BJ (cell line): ENCODE results near the gene NF1. TPM values are rescaled to one million over a fixed set of nuclear protein-coding genes. Genes with fewer than 3 reads are reported as not detected.

Experiments
- CTCF ChIA-PET: fragments of 350-600 bp; formaldehyde crosslinking; extraction: SDS; loops from one replicate; lab custom pipeline; 2021; ENCODE audit warnings: antibody characterized with exemption, inconsistent platforms; lab: Yijun Ruan, JAX
- POLR2A ChIA-PET: fragments of 300-600 bp; sonication (Branson Sonifier 250); formaldehyde crosslinking; extraction: SDS; loops from one replicate; lab custom pipeline; 2021; ENCODE audit warnings: antibody characterized with exemption; lab: Charles Lee
- DNase-seq: peaks from one replicate; pipeline ENCODE4 v3.0.0-alpha.2; 2011; ENCODE audit warnings: low read depth
- H3K27me3 ChIP-seq: 2 replicates; pipeline ENCODE4 v1.6.0; 2011; ENCODE audit warnings: low read length; ENCODE audit not compliant: control insufficient read depth, insufficient read depth
- H3K36me3 ChIP-seq: 2 replicates; pipeline ENCODE4 v1.5.1; 2011; ENCODE audit warnings: low read length; ENCODE audit not compliant: control insufficient read depth, insufficient read depth
- H3K4me3 ChIP-seq: 2 replicates; pipeline ENCODE4 v1.5.1; 2011; ENCODE audit warnings: low read depth, mild to moderate bottlenecking, control low read depth, low read length
- polyA plus RNA-seq: library from polyadenylated mRNA; depleted of rRNA; stranded (reverse); fragments of >200 nt; gene quantifications from 2 replicates; pipeline ENCODE4 v1.2.3, GENCODE V29; 2011
- TF ChIP-seq, protein P1 (sequence below): IDR thresholded peaks from 2 replicates; pipeline ENCODE4 v1.5.1; 2011; ENCODE audit warnings: low read depth, mild to moderate bottlenecking, control low read depth, inconsistent platforms, low read length, moderate library complexity; ENCODE audit not compliant: insufficient read depth

NF1 gene
- polyA plus RNA-seq, 1 experiment, result 29.3 TPM

DNA sequence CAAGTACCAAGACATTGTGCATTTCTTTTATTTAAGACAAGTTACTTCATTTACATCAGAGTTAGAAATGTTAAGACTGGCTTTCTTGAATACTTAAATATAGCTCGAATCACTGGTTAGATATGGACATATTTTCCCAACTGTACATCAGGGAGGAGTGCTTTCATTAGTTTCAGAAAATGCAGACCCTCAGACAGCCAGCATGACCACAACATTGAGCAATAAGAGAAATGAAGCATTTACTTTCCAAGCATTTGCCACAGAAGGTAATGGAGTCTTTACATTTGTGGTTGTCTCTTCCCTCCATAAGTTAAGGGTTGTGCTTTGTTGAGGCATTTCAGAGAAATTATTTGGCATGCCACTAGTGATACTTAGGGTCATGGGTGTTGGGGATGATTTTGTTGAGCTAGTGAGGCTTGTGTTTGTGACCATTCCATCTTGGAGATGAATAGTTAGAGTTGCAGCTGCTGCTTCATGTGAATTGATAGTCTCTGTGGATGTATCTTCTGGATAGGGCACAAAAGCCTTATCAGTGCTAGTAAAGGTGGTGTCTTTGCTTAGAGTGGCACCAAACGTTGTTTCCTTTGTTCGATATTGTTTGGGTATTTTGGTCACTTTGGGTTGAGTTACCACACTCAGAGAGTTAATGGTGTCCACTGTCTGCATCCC, 200.2 kb downstream of the NF1 start:
- DNase-seq, result no peak
- ChIA-PET POLR2A (no interaction called here), CTCF (no interaction called here)
- H3K27me3 ChIP-seq, result no peaks in the 10 kb centered on the region
- no peak overlapping the region for H3K4me3 ChIP-seq
- H3K36me3 ChIP-seq, result peaks cover 1% of the 10 kb centered on the region; the same call in 1 of the 2 replicates
- TF ChIP-seq, protein P1, sequence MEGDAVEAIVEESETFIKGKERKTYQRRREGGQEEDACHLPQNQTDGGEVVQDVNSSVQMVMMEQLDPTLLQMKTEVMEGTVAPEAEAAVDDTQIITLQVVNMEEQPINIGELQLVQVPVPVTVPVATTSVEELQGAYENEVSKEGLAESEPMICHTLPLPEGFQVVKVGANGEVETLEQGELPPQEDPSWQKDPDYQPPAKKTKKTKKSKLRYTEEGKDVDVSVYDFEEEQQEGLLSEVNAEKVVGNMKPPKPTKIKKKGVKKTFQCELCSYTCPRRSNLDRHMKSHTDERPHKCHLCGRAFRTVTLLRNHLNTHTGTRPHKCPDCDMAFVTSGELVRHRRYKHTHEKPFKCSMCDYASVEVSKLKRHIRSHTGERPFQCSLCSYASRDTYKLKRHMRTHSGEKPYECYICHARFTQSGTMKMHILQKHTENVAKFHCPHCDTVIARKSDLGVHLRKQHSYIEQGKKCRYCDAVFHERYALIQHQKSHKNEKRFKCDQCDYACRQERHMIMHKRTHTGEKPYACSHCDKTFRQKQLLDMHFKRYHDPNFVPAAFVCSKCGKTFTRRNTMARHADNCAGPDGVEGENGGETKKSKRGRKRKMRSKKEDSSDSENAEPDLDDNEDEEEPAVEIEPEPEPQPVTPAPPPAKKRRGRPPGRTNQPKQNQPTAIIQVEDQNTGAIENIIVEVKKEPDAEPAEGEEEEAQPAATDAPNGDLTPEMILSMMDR, result no peak

DNA sequence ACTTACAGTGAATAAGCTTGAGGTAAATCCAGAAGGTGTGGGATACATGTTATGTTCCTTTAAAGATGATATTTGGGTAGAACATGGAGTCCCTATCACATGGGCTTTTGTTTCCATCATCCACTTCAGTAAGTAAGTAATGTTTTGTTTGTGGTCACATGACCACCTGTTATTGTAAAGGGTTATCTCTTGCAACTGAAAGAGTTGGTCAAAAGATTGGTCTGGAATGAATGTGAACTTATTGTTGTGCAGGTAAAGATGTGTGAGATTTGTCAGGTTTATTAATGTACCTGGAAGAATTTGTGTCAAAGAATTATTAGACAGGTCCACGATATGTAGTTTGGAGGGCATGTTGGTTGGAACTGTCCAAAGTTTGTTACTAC, 200.7 kb downstream of the NF1 start:
- TF ChIP-seq, protein P1, result no peak
- Histone ChIP-seq H3K27me3 (no peaks in the 10 kb centered on the region), H3K4me3 (no peak overlapping the region), H3K36me3 (peaks cover 1% of the 10 kb centered on the region; the same call in 1 of the 2 replicates)
- CTCF ChIA-PET, result no interaction called here
- POLR2A ChIA-PET, result no interaction called here
- no peak for DNase-seq

DNA sequence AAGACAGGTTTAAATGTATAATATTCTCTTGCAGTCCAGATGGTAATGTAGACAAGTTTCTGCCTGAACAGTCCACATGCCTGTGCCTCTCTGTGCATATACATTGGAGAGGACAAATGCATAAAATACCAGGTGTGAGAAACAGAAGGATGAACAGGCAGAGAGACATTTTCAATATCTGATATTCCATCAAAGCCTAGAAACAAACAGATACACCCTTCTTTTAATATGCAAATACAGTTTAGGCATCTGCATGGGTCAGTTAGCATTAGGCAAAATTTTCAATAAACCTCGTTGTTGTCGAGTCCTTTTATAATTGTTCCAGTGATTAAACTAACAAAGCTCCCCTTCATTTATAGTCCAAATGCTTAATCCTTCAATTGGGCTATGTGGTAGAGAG, 201.4 kb downstream of the NF1 start:
- DNase-seq, result no peak
- Histone ChIP-seq H3K27me3 (no peaks in the 10 kb centered on the region), H3K36me3 (peaks cover 1% of the 10 kb centered on the region; the same call in 1 of the 2 replicates), H3K4me3 (no peak overlapping the region)
- TF ChIP-seq, protein P1, result no peak
- CTCF ChIA-PET, result no interaction called here
- POLR2A ChIA-PET, result no interaction called here

DNA sequence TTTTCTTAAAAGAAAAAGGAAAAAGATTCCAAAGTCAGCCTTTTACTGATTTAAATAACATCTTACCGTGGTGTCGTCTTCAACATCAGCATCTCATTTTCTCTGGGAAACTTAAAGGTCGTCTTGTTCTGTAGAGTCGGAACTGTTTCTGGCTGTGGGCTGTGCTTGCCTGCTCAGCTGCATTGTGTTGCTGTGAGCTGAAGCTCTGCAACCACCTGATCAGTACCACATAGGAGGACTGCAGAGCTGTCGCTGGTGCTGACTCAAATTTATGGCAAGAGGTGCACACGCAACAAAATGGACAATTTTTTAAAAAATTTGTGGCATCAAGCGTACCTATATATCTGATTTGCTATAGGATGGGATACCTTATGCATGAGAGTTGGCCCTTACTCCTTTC, 202.3 kb downstream of the NF1 start, which contains the start of gene OMG:
Gene OMG, minus strand, starts transcription at position 150 of the 400 bp plus-strand sequence. CDS start 908 bp downstream, outside the sequence.
- TF ChIP-seq, protein P1, result no peak

DNA sequence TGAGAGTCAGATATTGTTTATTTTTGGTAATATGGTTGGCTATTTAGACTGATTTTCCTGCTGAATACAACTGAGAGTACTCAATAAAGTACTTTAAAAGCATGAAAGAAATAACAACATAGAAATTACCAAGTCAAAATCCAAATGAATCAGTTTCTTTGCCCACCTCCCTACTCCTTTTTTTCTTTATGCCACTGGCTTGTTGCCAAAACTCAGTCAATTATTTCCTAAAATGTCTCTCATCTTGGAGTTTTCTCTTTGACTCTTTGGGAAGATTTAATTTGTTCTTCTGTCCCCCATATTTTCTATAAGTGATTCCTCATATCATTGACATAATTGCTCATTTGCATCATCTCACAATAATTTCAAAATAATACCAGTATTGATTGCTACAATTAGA, 204.8 kb downstream of the NF1 start:
- TF ChIP-seq, protein P1, result no peak
- POLR2A ChIA-PET, result no interaction called here
- Histone ChIP-seq H3K4me3 (no peak overlapping the region), H3K27me3 (no peaks in the 10 kb centered on the region), H3K36me3 (no peaks in the 10 kb centered on the region)
- CTCF ChIA-PET, result no interaction called here
- DNase-seq, result no peak

More for the DNA sequence above, 202.3 kb downstream of the NF1 start, which contains the start of gene OMG:
- CTCF ChIA-PET, result no interaction called here
- no peak for DNase-seq
- Histone ChIP-seq H3K4me3 (no peak within 1 kb of the TSS), H3K36me3 (no peaks in the 10 kb centered on the region), H3K27me3 (no peaks in the 10 kb centered on the region)
- POLR2A ChIA-PET, result no interaction called here
